ENCODE data around the gene MYCN.

- no peak for TF ChIP-seq ZNF274 (IDR thresholded peaks at IDR 0.05; ENCODE audit: low read depth, low read length)
- no peak for TF ChIP-seq YY1 (IDR thresholded peaks at IDR 0.05; ENCODE audit: insufficient read depth, insufficient read length)
These were observed 3.9 kb upstream of the MYCN start for GRCh38 chr2:15936277-15937104.

Data from NT2/D1 (cell line).